HUES64 (cell line): ENCODE measurements around the gene STAC2.

Experiments
- H3K27ac ChIP-seq: 2 replicates; pipeline ENCODE4 v1.7.0; 2013; ENCODE audit warnings: low read depth, low read length, inconsistent platforms
- H3K27me3 ChIP-seq: 2 replicates; pipeline ENCODE4 v1.6.1; 2013; ENCODE audit warnings: mild to moderate bottlenecking, low read length; ENCODE audit not compliant: insufficient read depth
- H3K36me3 ChIP-seq: 2 replicates; pipeline ENCODE4 v1.6.1; 2013; ENCODE audit warnings: mild to moderate bottlenecking, low read length; ENCODE audit not compliant: insufficient read depth
- H3K4me1 ChIP-seq: 2 replicates; pipeline ENCODE4 v1.6.1; 2013; ENCODE audit warnings: mild to moderate bottlenecking, low read length, moderate library complexity; ENCODE audit not compliant: insufficient read depth
- H3K4me3 ChIP-seq: 2 replicates; pipeline ENCODE4 v1.5.1; 2013; ENCODE audit warnings: mild to moderate bottlenecking, low read length, moderate library complexity
- H3K9ac ChIP-seq: 2 replicates; pipeline ENCODE4 v1.6.1; 2013; ENCODE audit warnings: mild to moderate bottlenecking, low read depth, low read length
- H3K9me3 ChIP-seq: 2 replicates; pipeline ENCODE4 v1.6.1; 2013; ENCODE audit warnings: low read depth, low read length; ENCODE audit not compliant: insufficient read depth
- WGBS: fragments of 150-250, 120-280 bp; methylation state at CpG from one replicate; pipeline ENCODE4 v1.1.7; 2013; ENCODE audit warnings: missing lambda C conversion rate; 5-methylcytosine and 5-hydroxymethylcytosine counted together

The STAC2 gene

GRCh38 chr17:39231091-39231561, 5.4 kb upstream of the STAC2 start:
- no peaks in the 10 kb centered on the region for H3K36me3 ChIP-seq
- H3K27ac ChIP-seq, result no peak overlapping the region
- no peak overlapping the region for H3K4me3 ChIP-seq
- H3K4me1 ChIP-seq, result peaks cover 12% of the 10 kb centered on the region
- no peak overlapping the region for H3K9ac ChIP-seq
- no peaks in the 10 kb centered on the region for H3K9me3 ChIP-seq
- 77% methylated on average over 8 of the region's 10 CpGs for WGBS
- H3K27me3 ChIP-seq, result peaks cover 15% of the 10 kb centered on the region

GRCh38 chr17:39230361-39230760, 4.6 kb upstream of the STAC2 start:
- Histone ChIP-seq H3K9ac (no peak overlapping the region), H3K4me1 (peaks cover 13% of the 10 kb centered on the region), H3K4me3 (no peak overlapping the region), H3K27ac (no peak overlapping the region), H3K36me3 (no peaks in the 10 kb centered on the region), H3K27me3 (peaks cover 20% of the 10 kb centered on the region), H3K9me3 (no peaks in the 10 kb centered on the region)
- 95% methylated on average over 1 of the region's 1 CpG for WGBS

GRCh38 chr17:39229274-39229913, 3.6 kb upstream of the STAC2 start:
- WGBS, result 70% methylated on average over 11 of the region's 11 CpGs
- Histone ChIP-seq H3K27ac (no peak overlapping the region), H3K36me3 (no peaks in the 10 kb centered on the region), H3K9ac (no peak overlapping the region), H3K27me3 (peaks cover 30% of the 10 kb centered on the region), H3K9me3 (no peaks in the 10 kb centered on the region), H3K4me1 (peaks cover 13% of the 10 kb centered on the region), H3K4me3 (no peak overlapping the region)

- H3K4me3 ChIP-seq, result no peak overlapping the region
- no peaks in the 10 kb centered on the region for H3K9me3 ChIP-seq
- H3K9ac ChIP-seq, result no peak overlapping the region
- H3K27ac ChIP-seq, result no peak overlapping the region
- no peaks in the 10 kb centered on the region for H3K36me3 ChIP-seq
- 87% methylated on average over 2 of the region's 2 CpGs for WGBS
- peaks cover 50% of the 10 kb centered on the region for H3K27me3 ChIP-seq
- peaks cover 13% of the 10 kb centered on the region for H3K4me1 ChIP-seq
These were observed 1.7 kb upstream of the STAC2 start for GRCh38 chr17:39227364-39227919.

GRCh38 chr17:39225959-39226683, 376 bp upstream of the STAC2 start:
- Histone ChIP-seq H3K27me3 (peaks cover 57% of the 10 kb centered on the region), H3K4me1 (peaks cover 6% of the 10 kb centered on the region), H3K9ac (no peak overlapping the region), H3K4me3 (peak overlapping the region; percentile 39), H3K9me3 (no peaks in the 10 kb centered on the region), H3K27ac (no peak overlapping the region), H3K36me3 (no peaks in the 10 kb centered on the region)
- 16% methylated on average over 23 of the region's 24 CpGs for WGBS

- Histone ChIP-seq H3K36me3 (no peaks in the 10 kb centered on the region), H3K9ac (no peak overlapping the region), H3K4me3 (peak overlapping the region; percentile 47), H3K27me3 (peaks cover 58% of the 10 kb centered on the region), H3K4me1 (peaks cover 6% of the 10 kb centered on the region), H3K27ac (no peak overlapping the region), H3K9me3 (no peaks in the 10 kb centered on the region)
- WGBS, result 2% methylated on average over 68 of the region's 68 CpGs
These were observed 902 bp downstream of the STAC2 start for GRCh38 chr17:39224778-39225307.

GRCh38 chr17:39223907-39224777, 1.6 kb downstream of the STAC2 start:
- peaks cover 65% of the 10 kb centered on the region for H3K27me3 ChIP-seq
- no peak overlapping the region for H3K9ac ChIP-seq
- H3K9me3 ChIP-seq, result no peaks in the 10 kb centered on the region
- H3K36me3 ChIP-seq, result no peaks in the 10 kb centered on the region
- peak overlapping the region; percentile 47 for H3K4me3 ChIP-seq
- 19% methylated on average over 28 of the region's 33 CpGs for WGBS
- no peak overlapping the region for H3K27ac ChIP-seq
- peaks cover 3% of the 10 kb centered on the region for H3K4me1 ChIP-seq

- H3K27me3 ChIP-seq, result peaks cover 75% of the 10 kb centered on the region
- no peak overlapping the region for H3K9ac ChIP-seq
- H3K4me3 ChIP-seq, result no peak overlapping the region
- no peak overlapping the region for H3K27ac ChIP-seq
- WGBS, result 86% methylated on average over 4 of the region's 9 CpGs
- no peaks in the 10 kb centered on the region for H3K9me3 ChIP-seq
- H3K4me1 ChIP-seq, result peaks cover 3% of the 10 kb centered on the region
- no peaks in the 10 kb centered on the region for H3K36me3 ChIP-seq
These were observed 2.6 kb downstream of the STAC2 start for GRCh38 chr17:39222866-39223834.

- WGBS, result 91% methylated on average over 7 of the region's 7 CpGs
- H3K9me3 ChIP-seq, result no peaks in the 10 kb centered on the region
These were observed 3.6 kb downstream of the STAC2 start for GRCh38 chr17:39222151-39222550.

GRCh38 chr17:39221572-39221971, 4.2 kb downstream of the STAC2 start:
- no peak overlapping the region for H3K27ac ChIP-seq
- 92% methylated on average over 6 of the region's 6 CpGs for WGBS
- H3K4me1 ChIP-seq, result peaks cover 3% of the 10 kb centered on the region
- no peaks in the 10 kb centered on the region for H3K36me3 ChIP-seq
- no peak overlapping the region for H3K9ac ChIP-seq
- H3K27me3 ChIP-seq, result peaks cover 79% of the 10 kb centered on the region
- no peak overlapping the region for H3K4me3 ChIP-seq
- H3K9me3 ChIP-seq, result no peaks in the 10 kb centered on the region

More at GRCh38 chr17:39222151-39222550, 3.6 kb downstream of the STAC2 start:
- Histone ChIP-seq H3K27me3 (peaks cover 79% of the 10 kb centered on the region), H3K9ac (no peak overlapping the region), H3K36me3 (no peaks in the 10 kb centered on the region), H3K27ac (no peak overlapping the region), H3K4me1 (peaks cover 3% of the 10 kb centered on the region), H3K4me3 (no peak overlapping the region)
